HEK293T (cell line): Measurements from ENCODE around the gene YPEL1.
"Not testable (repeated sequence)": the region's sequence is repeated elsewhere in the genome, so short reads cannot be mapped to it uniquely, and the experiment has no call there.

ENCODE experiments used
- CTCF ChIA-PET: fragments of 350-600 bp; formaldehyde crosslinking; extraction: SDS; loops from one replicate; lab custom pipeline; 2021; ENCODE audit warnings: antibody characterized with exemption, inconsistent platforms; lab: Yijun Ruan, JAX
- POLR2A ChIA-PET: fragments of 350-600 bp; formaldehyde crosslinking; extraction: SDS; loops from one replicate; lab custom pipeline; 2020; ENCODE audit warnings: antibody characterized with exemption, inconsistent platforms; lab: Yijun Ruan, JAX
- DNase-seq: peaks from one replicate; pipeline ENCODE4 v3.0.0; 2012; ENCODE audit warnings: mixed read lengths; ENCODE audit errors: extremely low spot score
- ARNT ChIP-seq: fragments of 450-650 bp; IDR thresholded peaks from 2 replicates; pipeline ENCODE4 v1.6.1; 2017; ENCODE audit warnings: mild to moderate bottlenecking
- BHLHE40 ChIP-seq: fragments of 450-650 bp; IDR thresholded peaks from 2 replicates; pipeline ENCODE4 v1.6.1; 2016; ENCODE audit warnings: mild to moderate bottlenecking, moderate library complexity, borderline replicate concordance
- CTBP1 ChIP-seq: fragments of 450-650 bp; IDR thresholded peaks from 2 replicates; pipeline ENCODE4 v1.6.1; 2016; ENCODE audit warnings: borderline replicate concordance
- ELF4 ChIP-seq: fragments of 450-650 bp; IDR thresholded peaks from 2 replicates; pipeline ENCODE4 v1.6.1; 2017; ENCODE audit warnings: antibody characterized with exemption
- FOXA1 ChIP-seq: fragments of 450-650 bp; IDR thresholded peaks from 2 replicates; pipeline ENCODE4 v1.6.1; 2016; ENCODE audit warnings: mild to moderate bottlenecking
- FOXK2 ChIP-seq: fragments of 450-650 bp; IDR thresholded peaks from 2 replicates; pipeline ENCODE4 v1.6.1; 2016; ENCODE audit warnings: mild to moderate bottlenecking
- FOXM1 ChIP-seq: fragments of 450-650 bp; IDR thresholded peaks from 2 replicates; pipeline ENCODE4 v1.6.1; 2017; ENCODE audit warnings: mild to moderate bottlenecking, borderline replicate concordance
- HDGF ChIP-seq: fragments of 450-650 bp; IDR thresholded peaks from 2 replicates; pipeline ENCODE4 v1.6.1; 2017; ENCODE audit warnings: antibody characterized with exemption, borderline replicate concordance
- L3MBTL2 ChIP-seq: fragments of 450-650 bp; conservative IDR thresholded peaks from 2 replicates; pipeline ENCODE4 v1.6.1; 2016; ENCODE audit warnings: mild to moderate bottlenecking
- LEF1 ChIP-seq: fragments of 450-650 bp; IDR thresholded peaks from 2 replicates; pipeline ENCODE4 v1.6.1; 2017; ENCODE audit warnings: mild to moderate bottlenecking, borderline replicate concordance
- NFRKB ChIP-seq: fragments of 450-650 bp; IDR thresholded peaks from 2 replicates; pipeline ENCODE4 v1.6.1; 2016; ENCODE audit warnings: mild to moderate bottlenecking, moderate library complexity
- SP1 ChIP-seq: fragments of 450-650 bp; IDR thresholded peaks from 2 replicates; pipeline ENCODE4 v1.6.1; 2017
- SUZ12 ChIP-seq: fragments of 450-650 bp; IDR thresholded peaks from 2 replicates; pipeline ENCODE4 v1.6.1; 2016; ENCODE audit warnings: mild to moderate bottlenecking
- TARDBP ChIP-seq: fragments of 450-650 bp; IDR thresholded peaks from 2 replicates; pipeline ENCODE4 v1.6.1; 2016
- ZNF384 ChIP-seq: fragments of 450-650 bp; IDR thresholded peaks from 2 replicates; pipeline ENCODE4 v1.6.1; 2016
- TF ChIP-seq, protein P1 (sequence below): fragments of 450-650 bp; IDR thresholded peaks from 2 replicates; pipeline ENCODE4 v1.6.1; 2016

Gene YPEL1

DNA sequence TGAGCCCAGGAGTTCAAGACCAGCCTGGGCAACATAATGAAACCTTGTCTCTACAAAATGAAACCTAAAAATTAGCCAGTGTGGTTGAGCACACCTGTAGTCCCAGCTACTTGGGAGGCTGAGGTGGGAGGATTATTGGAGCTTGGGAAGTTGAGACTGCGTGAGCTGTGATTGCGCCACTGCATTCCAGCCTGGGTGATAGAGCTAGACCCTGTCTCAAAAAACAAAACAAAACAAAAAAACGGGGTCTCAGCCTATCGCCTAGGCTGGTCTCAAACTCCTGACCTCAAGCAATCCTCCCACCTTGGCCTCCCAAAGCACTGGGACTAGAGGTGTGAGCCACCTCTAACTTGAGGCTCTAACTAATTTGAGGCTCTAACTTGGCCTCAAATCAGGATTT lies 56.2 kb downstream of the YPEL1 start:
- TF ChIP-seq SUZ12 (no peak), HDGF (no peak), BHLHE40 (no peak), FOXM1 (no peak), ELF4 (no peak), FOXK2 (no peak), CTBP1 (no peak), FOXA1 (no peak), ZNF384 (no peak), SP1 (no peak), NFRKB (no peak), LEF1 (no peak), L3MBTL2 (no peak)
- TF ChIP-seq, protein P1, sequence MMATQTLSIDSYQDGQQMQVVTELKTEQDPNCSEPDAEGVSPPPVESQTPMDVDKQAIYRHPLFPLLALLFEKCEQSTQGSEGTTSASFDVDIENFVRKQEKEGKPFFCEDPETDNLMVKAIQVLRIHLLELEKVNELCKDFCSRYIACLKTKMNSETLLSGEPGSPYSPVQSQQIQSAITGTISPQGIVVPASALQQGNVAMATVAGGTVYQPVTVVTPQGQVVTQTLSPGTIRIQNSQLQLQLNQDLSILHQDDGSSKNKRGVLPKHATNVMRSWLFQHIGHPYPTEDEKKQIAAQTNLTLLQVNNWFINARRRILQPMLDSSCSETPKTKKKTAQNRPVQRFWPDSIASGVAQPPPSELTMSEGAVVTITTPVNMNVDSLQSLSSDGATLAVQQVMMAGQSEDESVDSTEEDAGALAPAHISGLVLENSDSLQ: no peak
- ChIA-PET CTCF (no interaction called here), POLR2A (no interaction called here)
- no peak for DNase-seq

DNA sequence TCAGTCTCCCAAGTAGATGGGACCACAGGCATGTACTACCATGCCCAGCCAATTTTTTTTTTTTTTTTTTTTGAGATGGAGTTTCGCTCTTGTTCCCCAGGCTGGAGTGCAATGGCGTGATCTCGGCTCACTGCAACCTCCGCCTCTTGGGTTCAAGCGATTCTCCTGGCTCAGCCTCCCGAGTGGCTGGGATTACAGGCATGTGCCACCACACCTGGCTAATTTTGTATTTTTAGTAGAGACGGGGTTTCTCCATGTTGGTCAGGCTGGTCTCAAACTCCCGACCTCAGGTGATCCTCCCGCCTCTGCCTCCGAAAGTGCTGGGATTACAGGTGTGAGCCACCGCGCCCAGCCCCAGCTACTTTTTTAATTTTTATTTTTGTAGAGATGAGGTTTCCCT lies 56.8 kb downstream of the YPEL1 start:
- DNase-seq, POLR2A ChIA-PET, CTCF ChIA-PET: not testable (repeated sequence)

GRCh38 chr22:21677606-21678443 lies 57.8 kb downstream of the YPEL1 start:
- TF ChIP-seq FOXA1 (no peak), L3MBTL2 (no peak), ZNF384 (no peak), ARNT (no peak), BHLHE40 (no peak), NFRKB (no peak), CTBP1 (no peak), ELF4 (no peak), TARDBP (no peak), FOXM1 (no peak), SP1 (no peak), LEF1 (no peak), HDGF (no peak), SUZ12 (no peak), FOXK2 (no peak)
- TF ChIP-seq, protein P1: no peak
- ChIA-PET POLR2A (no interaction called here), CTCF (interaction anchor here (0.7 kb wide), 1 partner anchor 46 kb away, joined by 3 read pairs; no protein-coding TSS in a partner anchor)
- no peak for DNase-seq

- ChIA-PET CTCF (interaction anchor here (0.6 to 0.7 kb wide), 2 partner anchors 29 to 33 kb away, joined by 4 read pairs; partner anchors contain the start of gene SDF2L1), POLR2A (interaction anchor here (1.4 kb wide), 1 partner anchor 9 kb away, joined by 6 read pairs; the partner anchor contains the start of gene PPIL2)
- TF ChIP-seq CTBP1 (no peak), TARDBP (no peak), HDGF (no peak), SUZ12 (no peak), L3MBTL2 (no peak), NFRKB (no peak), LEF1 (no peak), FOXA1 (no peak), ARNT (no peak), ZNF384 (no peak), ELF4 (no peak), FOXK2 (no peak), SP1 (no peak), BHLHE40 (no peak), FOXM1 (no peak)
- TF ChIP-seq, protein P1: no peak
- no peak for DNase-seq
Measured at GRCh38 chr22:21674638-21675245, 60.9 kb downstream of the YPEL1 start.

DNA sequence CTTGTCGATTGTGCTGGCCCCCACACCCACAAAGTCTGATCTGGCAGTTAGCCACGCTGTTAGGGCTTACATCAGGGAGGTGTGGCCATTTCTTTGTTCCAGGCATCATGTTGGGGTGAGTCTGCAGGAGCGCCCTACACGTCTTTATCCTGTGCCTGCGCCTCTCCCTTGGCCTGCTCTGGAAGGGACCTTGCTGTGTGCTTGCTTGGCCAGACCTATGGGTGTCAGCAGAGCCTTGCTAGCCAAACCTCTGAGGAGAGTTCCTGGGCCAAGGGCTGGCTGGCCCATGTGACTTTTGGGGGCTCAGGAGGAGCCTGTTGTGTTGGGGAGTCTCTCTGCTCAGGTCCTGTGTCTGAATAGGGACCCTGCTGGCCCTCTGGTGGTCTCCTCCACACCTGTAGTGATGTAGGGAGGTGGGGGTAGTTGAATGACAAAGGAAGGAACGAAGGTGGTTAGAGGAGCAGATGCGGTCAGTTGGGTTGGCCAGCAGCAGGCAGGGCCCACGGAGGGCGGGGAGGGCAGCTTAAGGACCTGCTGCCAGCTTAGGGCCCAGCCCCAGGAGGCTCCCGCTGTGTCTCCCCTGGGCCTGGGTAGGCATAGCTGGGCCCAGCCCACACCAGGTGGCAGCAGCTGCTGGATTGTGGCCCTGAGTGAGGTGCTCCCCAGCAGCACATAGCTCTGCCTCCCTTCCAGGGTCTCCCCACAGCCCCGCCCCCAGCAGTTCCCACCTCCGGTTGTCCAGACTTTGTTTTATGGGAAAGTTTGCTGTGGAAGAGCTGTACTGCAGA lies 61.9 kb downstream of the YPEL1 start:
- POLR2A ChIA-PET: interaction anchor here (1.4 kb wide), 1 partner anchor 8 kb away, joined by 6 read pairs; the partner anchor contains the start of gene PPIL2

More for the DNA sequence above, 61.9 kb downstream of the YPEL1 start:
- CTCF ChIA-PET: interaction anchor here (0.6 kb wide), 1 partner anchor 28 kb away, joined by 4 read pairs; no protein-coding TSS in a partner anchor
- DNase-seq: no peak
- TF ChIP-seq LEF1 (no peak), FOXA1 (no peak), ELF4 (no peak), FOXM1 (no peak)
